Measurements from ENCODE around the gene FBLN2. TPM values are rescaled to one million over a fixed set of nuclear protein-coding genes. Genes with fewer than 3 reads are reported as not detected.

FBLN2 gene
- total and polyA plus RNA-seq, 2 of the 13 experiments (the other 11 are each of a cell fraction or from before 2014, with no cell fraction given), result not detected

- WGBS (ENCODE audit: low lambda C conversion rate), result 39% methylated on average over 12 of the region's 17 CpGs
- H2AFZ ChIP-seq (ENCODE audit: low read length), result no peak overlapping the region
- ChIA-PET POLR2A (no interaction called here), CTCF (ENCODE audit: low intra/inter-chr PET ratio, low total read pairs) (no interaction called here)
- TF ChIP-seq PHB2 (IDR thresholded peaks at IDR 0.05; ENCODE audit: partially characterized antibody) (no peak), ZNF775 (CRISPR knock-in tag; IDR thresholded peaks at IDR 0.05; ENCODE audit: borderline replicate concordance) (no peak)
- DNase-seq (ENCODE audit: low spot score) (no peak), FAIRE-seq (no peak), ATAC-seq (no peak)
- H3K9me3 ChIP-seq (ENCODE audit: low read length), result no peaks in the 10 kb centered on the region
- H3K79me2 ChIP-seq (ENCODE audit: insufficient read depth, low read length), result no peaks in the 10 kb centered on the region
- no TSS peak for BruUV-seq (replicated peaks)
- in situ Hi-C loops (cut with HindIII; ENCODE audit: extremely low pct_ligation_motif_present, low pct_unique_long_range_greater_than_20kb), result loop anchor here (5.0 kb wide), 1 partner anchor 81 kb away; no protein-coding TSS in a partner anchor
- H4K20me1 ChIP-seq (ENCODE audit: insufficient read depth, low read length), result no peaks in the 10 kb centered on the region
- no peaks in the 10 kb centered on the region for H3K4me1 ChIP-seq (ENCODE audit: insufficient read depth, low read length)
- H3K4me3 ChIP-seq (replicated peaks in 1 of 3; ENCODE audit: insufficient read depth in 1 of 3, low read depth in 2 of 3, low read length in 3 of 3), result no peak overlapping the region
- H3K27ac ChIP-seq (ENCODE audit: extremely low read length, insufficient read depth, low read length), result no peak overlapping the region
- no peak overlapping the region for H3K9ac ChIP-seq (ENCODE audit: insufficient read depth, low read depth, low read length)
- no peak overlapping the region for H3K4me2 ChIP-seq (ENCODE audit: low read depth, low read length)
- H3K27me3 ChIP-seq (ENCODE audit: control insufficient read depth in 1 of 2, insufficient read depth in 2 of 2, low read length in 2 of 2), result peaks cover 11 to 69% of the 10 kb centered on the region in 2 experiments; a peak in 4 of 5 replicates
- H3K36me3 ChIP-seq (replicated peaks in 1 of 2; ENCODE audit: control insufficient read depth in 1 of 2, insufficient read depth in 2 of 2, low read length in 2 of 2), result no peaks in the 10 kb centered on the region
- intact Hi-C loops (cut with micrococcal nuclease; ENCODE audit: unreplicated experiment), result no loop called here
These were observed 16.9 kb downstream of the FBLN2 start for GRCh38 chr3:13565581-13566452.

- no TSS peak for BruUV-seq (replicated peaks)
- WGBS (ENCODE audit: low lambda C conversion rate), result 0% methylated on average over 2 of the region's 5 CpGs
- TF ChIP-seq, protein P1, sequence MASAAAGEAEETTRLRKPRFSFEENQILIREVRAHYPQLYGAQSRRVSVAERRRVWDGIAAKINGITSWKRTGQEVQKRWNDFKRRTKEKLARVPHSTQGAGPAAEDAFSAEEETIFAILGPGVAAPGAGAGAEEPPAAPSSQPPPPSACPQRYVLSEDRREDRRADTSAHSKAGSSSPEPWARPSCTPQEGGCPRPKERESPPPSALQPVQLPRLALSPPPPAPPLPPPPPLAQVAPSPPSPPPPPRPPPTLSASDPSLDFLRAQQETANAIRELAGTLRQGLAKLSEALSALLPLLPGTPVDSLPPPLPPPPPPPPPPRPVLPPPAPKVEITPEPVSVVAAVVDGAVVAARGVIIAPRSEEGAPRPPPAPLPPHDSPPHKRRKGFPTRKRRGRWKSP (CRISPR knock-in tag; IDR thresholded peaks at IDR 0.05), result no peak
- no peak for TF ChIP-seq ZNF567 (CRISPR knock-in tag; IDR thresholded peaks at IDR 0.05; ENCODE audit: borderline replicate concordance)
- TF ChIP-seq ZFP1 (CRISPR knock-in tag; IDR thresholded peaks at IDR 0.05), result no peak
- TF ChIP-seq ZNF350 (CRISPR knock-in tag; IDR thresholded peaks at IDR 0.05; ENCODE audit: borderline replicate concordance, low read depth), result no peak
- TF ChIP-seq ZIK1 (CRISPR knock-in tag; IDR thresholded peaks at IDR 0.05; ENCODE audit: borderline replicate concordance, low read depth), result no peak
- no peak for TF ChIP-seq SIX4 (CRISPR knock-in tag; IDR thresholded peaks at IDR 0.05)
- no peak for TF ChIP-seq EP300 (IDR thresholded peaks at IDR 0.05; ENCODE audit: low read depth in 2 of 2, low read length in 2 of 2)
- TF ChIP-seq EP300 (CRISPR knock-in tag; IDR thresholded peaks at IDR 0.05; ENCODE audit: borderline replicate concordance), result no peak
- no peak for TF ChIP-seq RBAK (CRISPR knock-in tag; IDR thresholded peaks at IDR 0.05)
- TF ChIP-seq KLF13 (CRISPR knock-in tag; IDR thresholded peaks at IDR 0.05), result no peak
- no peak for TF ChIP-seq ZNF329 (CRISPR knock-in tag; IDR thresholded peaks at IDR 0.05; ENCODE audit: low read depth)
- TF ChIP-seq, protein P2, sequence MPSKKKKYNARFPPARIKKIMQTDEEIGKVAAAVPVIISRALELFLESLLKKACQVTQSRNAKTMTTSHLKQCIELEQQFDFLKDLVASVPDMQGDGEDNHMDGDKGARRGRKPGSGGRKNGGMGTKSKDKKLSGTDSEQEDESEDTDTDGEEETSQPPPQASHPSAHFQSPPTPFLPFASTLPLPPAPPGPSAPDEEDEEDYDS (CRISPR knock-in tag; IDR thresholded peaks at IDR 0.05), result no peak
- no peak for TF ChIP-seq ZNF138 (CRISPR knock-in tag; IDR thresholded peaks at IDR 0.05; ENCODE audit: low read depth)
- TF ChIP-seq IKZF4 (CRISPR knock-in tag; IDR thresholded peaks at IDR 0.05; ENCODE audit: borderline replicate concordance, low read depth, not compliant biosample characterization), result no peak
- TF ChIP-seq NBN (conservative IDR thresholded peaks at IDR 0.05), result no peak
These were observed 17.5 kb downstream of the FBLN2 start for GRCh38 chr3:13566453-13566748.

More at GRCh38 chr3:13566453-13566748, 17.5 kb downstream of the FBLN2 start:
- H3K36me3 ChIP-seq (replicated peaks in 1 of 2; ENCODE audit: control insufficient read depth in 1 of 2, insufficient read depth in 2 of 2, low read length in 2 of 2), result no peaks in the 10 kb centered on the region
- ATAC-seq (no peak), FAIRE-seq (no peak), DNase-seq (ENCODE audit: low spot score) (no peak)
- H3K9ac ChIP-seq (ENCODE audit: insufficient read depth, low read depth, low read length), result no peak overlapping the region
- ChIA-PET POLR2A (no interaction called here), CTCF (ENCODE audit: low intra/inter-chr PET ratio, low total read pairs) (no interaction called here)
- intact Hi-C loops (cut with micrococcal nuclease; ENCODE audit: unreplicated experiment), result no loop called here
- in situ Hi-C loops (cut with HindIII; ENCODE audit: extremely low pct_ligation_motif_present, low pct_unique_long_range_greater_than_20kb), result loop anchor here (5.0 kb wide), 1 partner anchor 81 kb away; no protein-coding TSS in a partner anchor
- no peaks in the 10 kb centered on the region for H3K9me3 ChIP-seq (ENCODE audit: low read length)
- H3K4me3 ChIP-seq (replicated peaks in 1 of 3; ENCODE audit: insufficient read depth in 1 of 3, low read depth in 2 of 3, low read length in 3 of 3), result no peak overlapping the region
- H3K4me1 ChIP-seq (ENCODE audit: insufficient read depth, low read length), result no peaks in the 10 kb centered on the region
- no peak overlapping the region for H3K27ac ChIP-seq (ENCODE audit: extremely low read length, insufficient read depth, low read length)
- H3K4me2 ChIP-seq (ENCODE audit: low read depth, low read length), result no peak overlapping the region
- H2AFZ ChIP-seq (ENCODE audit: low read length), result no peak overlapping the region
- H3K79me2 ChIP-seq (ENCODE audit: insufficient read depth, low read length), result no peaks in the 10 kb centered on the region
- H4K20me1 ChIP-seq (ENCODE audit: insufficient read depth, low read length), result no peaks in the 10 kb centered on the region
- H3K27me3 ChIP-seq (ENCODE audit: control insufficient read depth in 1 of 2, insufficient read depth in 2 of 2, low read length in 2 of 2), result peaks cover 10 to 64% of the 10 kb centered on the region in 2 experiments; a peak in 4 of 5 replicates

All from HepG2 (cell line).